Lower lobe of right lung (tissue), 2 donors: ENCODE measurements around the gene COG7. TPM values are rescaled to one million over a fixed set of nuclear protein-coding genes. Genes with fewer than 3 reads are reported as not detected.
"Not testable (repeated sequence)": the region's sequence is repeated elsewhere in the genome, so short reads cannot be mapped to it uniquely, and the experiment has no call there.

Experiments used
- ATAC-seq, 2 donors: fragments of 200-7000 bp; cut with Tn5 transposase; one replicate each; pipeline ENCODE4 v1.9.1; 2020 to 2022; ENCODE audit warnings: mild to moderate bottlenecking in 2 of 2, moderate library complexity in 2 of 2
- DNase-seq: peaks from one replicate; pipeline ENCODE4 v3.0.0-alpha.2; 2020
- H3K27ac ChIP-seq: fragments of 200-600 bp; one replicate; pipeline ENCODE4 v1.8.0; 2022
- H3K27me3 ChIP-seq: fragments of 200-600 bp; one replicate; pipeline ENCODE4 v1.8.0; 2022; ENCODE audit warnings: low read depth
- H3K36me3 ChIP-seq: fragments of 200-600 bp; one replicate; pipeline ENCODE4 v1.8.0; 2022; ENCODE audit warnings: mild to moderate bottlenecking
- H3K4me1 ChIP-seq: fragments of 200-600 bp; one replicate; pipeline ENCODE4 v1.8.0; 2022
- H3K4me3 ChIP-seq: fragments of 200-600 bp; one replicate; pipeline ENCODE4 v1.8.0; 2022; ENCODE audit warnings: mild to moderate bottlenecking
- H3K9me3 ChIP-seq: fragments of 200-600 bp; one replicate; pipeline ENCODE4 v1.8.0; 2022
- CTCF ChIP-seq: fragments of 200-600 bp; IDR thresholded peaks from one replicate; pipeline ENCODE4 v1.8.0; 2022; ENCODE audit warnings: antibody characterized with exemption, mild to moderate bottlenecking
- intact Hi-C: fragments of 100-400 bp; cut with DNase I; formaldehyde crosslinking; loops from one replicate; pipeline ENCODE4 v1.11.0; 2022
- total RNA-seq: library from RNA; stranded (reverse); fragmentation: NEBNext Ultra II Directional; extraction: Animal tissue kit (Norgen Biotek cat#: 25700); gene quantifications from one replicate; pipeline ENCODE4 v1.2.1, GENCODE V29; 2021
- donor health status: DM: no; HTN: yes; CAD: no; lungs with severe emphysema.

The COG7 gene
- total RNA-seq, 1 donor from 2014 or later = 21.3 TPM

DNA sequence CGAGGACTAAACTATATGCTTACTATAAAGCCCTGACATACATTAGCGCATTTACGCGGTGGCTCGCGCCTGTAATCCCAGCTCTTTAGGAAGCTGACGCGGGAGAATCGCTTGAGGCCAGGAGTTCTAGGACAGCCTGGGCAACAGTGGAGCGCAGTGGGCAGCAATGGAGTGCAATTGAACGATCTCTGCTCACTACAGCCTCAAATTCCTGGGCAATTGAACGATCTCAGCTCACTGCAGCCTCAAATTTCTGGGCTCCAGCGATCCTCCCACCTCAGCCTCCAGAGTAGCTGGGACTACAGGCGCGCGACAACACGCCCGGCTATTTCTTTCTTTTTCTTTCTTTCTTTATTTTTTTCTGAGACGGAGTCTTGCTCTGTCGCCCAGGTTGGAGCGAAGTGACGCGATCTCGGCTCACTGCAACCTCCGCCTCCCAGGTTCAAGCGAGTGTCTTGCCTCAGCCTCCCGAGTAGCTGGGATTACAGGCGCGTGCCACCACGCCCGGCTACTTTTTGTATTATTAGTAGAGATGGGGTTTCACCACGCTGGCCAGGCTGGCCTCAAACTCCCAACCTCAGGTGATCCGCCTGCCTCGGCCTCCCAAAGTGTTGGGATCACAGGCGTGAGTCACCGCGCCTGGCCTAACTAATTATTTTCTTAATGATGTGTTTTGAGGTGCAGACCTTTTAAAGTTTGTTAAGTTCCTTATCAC is 506 bp upstream of the COG7 start:
- no peak for TF ChIP-seq CTCF
- peak in 1 of 2 donors; percentile 23 for ATAC-seq
- Histone ChIP-seq H3K27me3 (no peaks in the 10 kb centered on the region), H3K9me3 (no peaks in the 10 kb centered on the region), H3K4me3 (peak overlapping the region; percentile 88), H3K27ac (peak overlapping the region; percentile 85), H3K4me1 (peaks cover 39% of the 10 kb centered on the region), H3K36me3 (no peaks in the 10 kb centered on the region)
- intact Hi-C loops = no loop called here
- DNase-seq = no peak

DNA sequence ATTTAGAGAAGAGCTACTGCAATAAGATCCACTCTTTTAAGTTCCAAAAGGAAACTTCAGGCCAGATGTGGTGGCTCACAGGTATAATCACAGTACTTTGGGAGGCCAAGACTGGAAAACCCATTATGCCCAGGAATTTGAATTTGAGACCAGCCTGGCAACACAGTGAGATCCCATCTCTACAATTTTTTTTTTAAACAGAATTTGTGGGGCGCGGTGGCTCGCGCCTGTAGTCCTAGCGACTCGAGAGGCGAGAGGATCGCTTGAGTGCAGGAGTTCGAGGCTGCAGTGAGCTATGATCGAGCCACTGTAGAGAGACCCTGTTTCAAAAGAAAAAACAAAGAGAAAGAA is 793 bp downstream of the COG7 start:
- TF ChIP-seq CTCF = no peak
- Histone ChIP-seq H3K27me3 (no peaks in the 10 kb centered on the region), H3K4me3 (peak overlapping the region; percentile 88), H3K9me3 (no peaks in the 10 kb centered on the region), H3K36me3 (no peaks in the 10 kb centered on the region), H3K4me1 (peaks cover 39% of the 10 kb centered on the region), H3K27ac (peak overlapping the region; percentile 85)
- ATAC-seq = peak in 1 of 2 donors; percentile 11
- DNase-seq = no peak
- intact Hi-C loops = no loop called here

- Histone ChIP-seq H3K4me1 (peaks cover 30% of the 10 kb centered on the region), H3K27ac (no peak overlapping the region), H3K36me3 (peaks cover 27% of the 10 kb centered on the region), H3K4me3 (no peak overlapping the region), H3K27me3 (no peaks in the 10 kb centered on the region), H3K9me3 (no peaks in the 10 kb centered on the region)
- no peak for ATAC-seq
- intact Hi-C loops = no loop called here
- no peak for TF ChIP-seq CTCF
- DNase-seq = no peak
Measured at GRCh38 chr16:23448392-23448791, 4.6 kb downstream of the COG7 start.

DNA sequence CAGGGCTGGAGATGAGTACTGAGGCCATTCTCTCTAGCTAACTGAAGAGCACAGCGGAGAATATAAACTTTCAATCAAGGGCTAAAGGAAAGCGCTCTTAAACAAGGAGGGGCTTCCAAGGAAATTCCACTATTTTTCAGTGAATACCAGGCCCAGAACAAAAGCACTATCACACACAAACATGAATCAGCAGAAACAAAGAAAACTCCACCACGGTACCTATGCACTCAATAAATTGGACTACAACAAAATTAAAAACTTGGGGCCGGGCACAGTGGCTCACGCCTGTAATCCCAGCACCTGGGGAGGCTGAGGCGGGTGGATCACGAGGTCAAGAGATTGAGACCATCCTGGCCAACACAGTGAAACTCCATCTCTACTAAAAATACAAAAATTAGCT is 15.4 kb downstream of the COG7 start:
- not testable (repeated sequence) for ATAC-seq, H3K9me3 ChIP-seq, DNase-seq, H3K27ac ChIP-seq, H3K27me3 ChIP-seq, H3K4me3 ChIP-seq
- intact Hi-C loops = loop anchor here (5.0 kb wide), 1 partner anchor 255 kb away; the partner anchor contains the start of gene SCNN1G
- H3K36me3 ChIP-seq = peaks cover 66% of the 10 kb centered on the region
- peaks cover 18% of the 10 kb centered on the region for H3K4me1 ChIP-seq

- H3K27me3 ChIP-seq = no peaks in the 10 kb centered on the region
- intact Hi-C loops = loop anchor here (5.0 kb wide), 1 partner anchor 255 kb away; the partner anchor contains the start of gene SCNN1G
- no peak overlapping the region for H3K27ac ChIP-seq
- H3K9me3 ChIP-seq = no peaks in the 10 kb centered on the region
- peaks cover 63% of the 10 kb centered on the region for H3K36me3 ChIP-seq
- H3K4me1 ChIP-seq = peaks cover 18% of the 10 kb centered on the region
- H3K4me3 ChIP-seq = no peak overlapping the region
- TF ChIP-seq CTCF = no peak
- DNase-seq = no peak
- no peak for ATAC-seq
Measured at GRCh38 chr16:23436951-23437350, 16.0 kb downstream of the COG7 start.

GRCh38 chr16:23435500-23435899 is 17.5 kb downstream of the COG7 start:
- peaks cover 18% of the 10 kb centered on the region for H3K4me1 ChIP-seq
- peak; percentile 85 for TF ChIP-seq CTCF
- peaks cover 59% of the 10 kb centered on the region for H3K36me3 ChIP-seq
- intact Hi-C loops = loop anchor here (5.0 kb wide), 1 partner anchor 253 kb away; the partner anchor contains the start of gene SCNN1G
- DNase-seq (peak; percentile 80), ATAC-seq (peak; percentile 88 to 92)
- no peak overlapping the region for H3K4me3 ChIP-seq
- H3K9me3 ChIP-seq = no peaks in the 10 kb centered on the region
- H3K27me3 ChIP-seq = no peaks in the 10 kb centered on the region
- no peak overlapping the region for H3K27ac ChIP-seq
